GM12892 (cell line): Measurements from ENCODE around the gene SLC41A3.

Experiments
- POLR2A ChIP-seq: IDR thresholded peaks from 2 replicates; pipeline ENCODE4 v1.6.1; 2011; ENCODE audit warnings: low read depth, low read length, control low read depth
- POLR2AphosphoS5 ChIP-seq: IDR thresholded peaks from 2 replicates; pipeline ENCODE4 v1.6.1; 2011; ENCODE audit warnings: low read depth, low read length, control low read depth
- TAF1 ChIP-seq: IDR thresholded peaks from 2 replicates; pipeline ENCODE4 v1.6.1; 2011; ENCODE audit warnings: low read depth, mild to moderate bottlenecking, control low read depth, low read length, borderline replicate concordance

DNA sequence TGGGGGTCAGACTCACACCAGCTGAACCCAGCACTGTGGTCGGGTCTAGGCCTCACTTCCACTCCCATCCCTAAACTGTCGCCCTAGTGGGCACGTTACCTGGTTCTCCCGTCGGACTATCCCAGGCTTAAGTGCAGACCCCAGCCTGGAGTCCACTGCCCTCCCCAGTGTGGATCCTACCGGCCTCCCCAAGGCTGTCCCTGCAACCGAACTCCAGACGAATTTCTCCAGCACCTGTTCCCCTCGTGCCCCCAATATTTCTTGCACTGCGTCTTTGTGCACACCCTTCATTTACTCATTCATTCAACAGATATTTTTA is 26.5 kb downstream of the SLC41A3 start:
- TF ChIP-seq POLR2A (no peak), TAF1 (no peak), POLR2AphosphoS5 (no peak)
